K562 (cell line): ENCODE data around the gene GNG7. TPM values are rescaled to one million over a fixed set of nuclear protein-coding genes. Genes with fewer than 3 reads are reported as not detected.

Experiments
- E2F3 ChIP-seq: fragments of 250-450 bp; sonication (Bioruptor Pico); IDR thresholded peaks from 2 replicates; pipeline ENCODE4 v1.4.0; 2020; ENCODE audit warnings: mild to moderate bottlenecking
- ELF2 ChIP-seq: fragments of 250-450 bp; sonication (Bioruptor Pico); IDR thresholded peaks from 2 replicates; pipeline ENCODE4 v1.5.0; 2021; ENCODE audit warnings: mild to moderate bottlenecking
- FOS ChIP-seq: IDR thresholded peaks from 3 replicates; pipeline ENCODE4 v1.6.1; 2011; ENCODE audit not compliant: insufficient read length; ENCODE audit errors: extremely low read depth
- FOXM1 ChIP-seq, 2 experiments: fragments of 450-650 bp in 1 of 2; sonication (generic) in 1 of 2; formaldehyde crosslinking in 1 of 2; IDR thresholded peaks; 2 replicates each; pipeline versions ENCODE4 v1.6.1 to v1.9.0; 2017 to 2022; ENCODE audit warnings: low read depth in 2 of 2, mild to moderate bottlenecking in 2 of 2, missing genetic modification reagents in 1 of 2, moderate library complexity in 1 of 2
- POU5F1 ChIP-seq: fragments of 150-350 bp; IDR thresholded peaks from 2 replicates; pipeline ENCODE4 v1.6.1; 2014; ENCODE audit warnings: borderline replicate concordance, low read length, low read depth, mild to moderate bottlenecking; ENCODE audit not compliant: partially characterized antibody
- PPARD ChIP-seq: fragments of 250-450 bp; sonication (Bioruptor Pico); IDR thresholded peaks from 2 replicates; pipeline ENCODE4 v1.8.0; 2022; ENCODE audit warnings: inconsistent platforms, mild to moderate bottlenecking, moderate library complexity
- SREBF1 ChIP-seq: fragments of 150-350 bp; IDR thresholded peaks from 2 replicates; pipeline ENCODE4 v1.6.1; 2014; ENCODE audit warnings: antibody characterized with exemption, low read depth, low read length, borderline replicate concordance
- SREBF2 ChIP-seq: sonication (generic); formaldehyde crosslinking; IDR thresholded peaks from 2 replicates; pipeline ENCODE4 v1.4.0; 2020; ENCODE audit warnings: mild to moderate bottlenecking, missing genetic modification reagents
- TAF9B ChIP-seq: fragments of 450-650 bp; IDR thresholded peaks from 2 replicates; pipeline ENCODE4 v1.6.1; 2018; ENCODE audit warnings: mild to moderate bottlenecking; ENCODE audit not compliant: partially characterized antibody
- ZNF143 ChIP-seq: sonication (generic); formaldehyde crosslinking; IDR thresholded peaks from 2 replicates; pipeline ENCODE4 v1.9.0; 2022; ENCODE audit warnings: mild to moderate bottlenecking, missing genetic modification reagents
- ZNF232 ChIP-seq: sonication (generic); formaldehyde crosslinking; IDR thresholded peaks from 2 replicates; pipeline ENCODE4 v1.8.0; 2022; ENCODE audit warnings: mild to moderate bottlenecking, missing genetic modification reagents
- ZNF57 ChIP-seq: fragments of 450-650 bp; formaldehyde crosslinking; IDR thresholded peaks from 2 replicates; pipeline ENCODE4 v1.4.0; 2020; ENCODE audit warnings: mild to moderate bottlenecking, moderate library complexity
- polyA plus RNA-seq, 8 experiments: library from polyadenylated mRNA; depleted of rRNA in 4 of 8; stranded (reverse) in 5 of 8; unstranded in 3 of 8; fragments of >200 nt; fragmentation: Nextera tagmentation in 2 of 8; fragmentation: Illumina TruSeq in 1 of 8; extraction: Ambion mirVana in 2 of 8; extraction: Trizol in 1 of 8; gene quantifications; 2 replicates each; pipeline versions ENCODE4 v1.2.1 to v1.2.3, GENCODE V29; 2011 to 2014; ENCODE audit warnings: inconsistent platforms in 1 of 8, missing spikeins in 1 of 8
- total RNA-seq, 7 experiments: library from RNA; depleted of rRNA in 6 of 7; stranded (reverse); fragments of >200 nt in 6 of 7; fragmentation: Illumina TruSeq in 2 of 7; extraction: Trizol in 2 of 7; gene quantifications; 2 replicates each; pipeline versions ENCODE4 v1.2.1 to v1.2.3, GENCODE V29; 2011 to 2021; ENCODE audit warnings: low replicate concordance in 1 of 7
- TF ChIP-seq, protein P1 (sequence below): fragments of 250-450 bp; sonication (Bioruptor Pico); IDR thresholded peaks from 2 replicates; pipeline ENCODE4 v1.4.0; 2020; ENCODE audit warnings: mild to moderate bottlenecking, moderate library complexity
- TF ChIP-seq, protein P2 (sequence below): fragments of 450-650 bp; formaldehyde crosslinking; IDR thresholded peaks from 2 replicates; pipeline ENCODE4 v1.4.0; 2020; ENCODE audit warnings: mild to moderate bottlenecking, moderate library complexity
- TF ChIP-seq, protein P3 (sequence below): fragments of 250-450 bp; sonication (Bioruptor Pico); IDR thresholded peaks from 2 replicates; pipeline ENCODE4 v1.8.0; 2021; ENCODE audit warnings: moderate library complexity, mild to moderate bottlenecking, inconsistent platforms
- TF ChIP-seq, protein P4 (sequence below): fragments of 250-450 bp; sonication (Bioruptor Pico); IDR thresholded peaks from 2 replicates; pipeline ENCODE4 v1.8.0; 2021; ENCODE audit warnings: moderate library complexity, mild to moderate bottlenecking, inconsistent platforms
- TF ChIP-seq, protein P5 (sequence below), 2 experiments: fragments of 450-650 bp in 1 of 2; IDR thresholded peaks; 2 replicates each; pipeline ENCODE4 v1.6.1; 2011 to 2017; ENCODE audit warnings: low read depth in 2 of 2, antibody characterized with exemption in 1 of 2, borderline replicate concordance in 1 of 2, low read length in 1 of 2, mild to moderate bottlenecking in 1 of 2, mixed read lengths in 1 of 2; ENCODE audit not compliant: control insufficient read depth in 1 of 2
- TF ChIP-seq, protein P6 (sequence below): fragments of 250-450 bp; sonication (Bioruptor Pico); IDR thresholded peaks from 2 replicates; pipeline ENCODE4 v1.8.0; 2022; ENCODE audit warnings: moderate library complexity, mild to moderate bottlenecking, inconsistent platforms

The GNG7 gene
- total and polyA plus RNA-seq, 9 of the 15 experiments (the other 6 are each of a cell fraction or from before 2014, with no cell fraction given), result 0.01 to 0.20 (median 0.06) TPM; not detected in 1

DNA sequence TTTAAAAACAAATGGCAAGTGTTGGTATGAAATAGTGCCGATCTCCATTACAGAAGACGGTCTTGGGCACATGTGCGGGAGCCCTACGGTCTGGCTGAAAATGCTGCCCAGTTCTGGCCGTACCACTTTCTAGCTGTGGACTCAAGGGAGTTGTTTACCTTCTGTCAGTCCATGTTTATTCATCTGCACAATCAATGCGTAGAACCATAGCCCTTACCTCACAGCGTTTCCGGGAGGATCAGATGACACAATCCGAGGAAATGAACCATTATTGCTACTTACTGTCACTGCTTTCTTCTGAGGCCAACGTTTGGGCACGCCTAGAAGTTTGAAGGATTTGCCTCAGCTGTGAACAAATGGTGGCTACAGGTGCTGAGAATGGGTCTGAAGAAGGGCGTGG lies 195.4 kb downstream of the GNG7 start (continued):
- TF ChIP-seq, protein P1, sequence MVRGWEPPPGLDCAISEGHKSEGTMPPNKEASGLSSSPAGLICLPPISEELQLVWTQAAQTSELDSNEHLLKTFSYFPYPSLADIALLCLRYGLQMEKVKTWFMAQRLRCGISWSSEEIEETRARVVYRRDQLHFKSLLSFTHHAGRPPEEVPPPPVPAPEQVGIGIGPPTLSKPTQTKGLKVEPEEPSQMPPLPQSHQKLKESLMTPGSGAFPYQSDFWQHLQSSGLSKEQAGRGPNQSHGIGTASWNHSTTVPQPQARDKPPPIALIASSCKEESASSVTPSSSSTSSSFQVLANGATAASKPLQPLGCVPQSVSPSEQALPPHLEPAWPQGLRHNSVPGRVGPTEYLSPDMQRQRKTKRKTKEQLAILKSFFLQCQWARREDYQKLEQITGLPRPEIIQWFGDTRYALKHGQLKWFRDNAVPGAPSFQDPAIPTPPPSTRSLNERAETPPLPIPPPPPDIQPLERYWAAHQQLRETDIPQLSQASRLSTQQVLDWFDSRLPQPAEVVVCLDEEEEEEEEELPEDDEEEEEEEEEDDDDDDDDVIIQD (CRISPR knock-in tag), result no peak
- TF ChIP-seq ZNF57 (CRISPR knock-in tag) (no peak), SREBF1 (no peak), ZNF232 (CRISPR knock-in tag) (no peak), ZNF143 (CRISPR knock-in tag) (no peak), POU5F1 (no peak), E2F3 (no peak), PPARD (CRISPR knock-in tag) (no peak), FOXM1 (IDR thresholded peaks at IDR 0.05; ENCODE audit: low read depth) (no peak), FOXM1 (CRISPR knock-in tag; IDR thresholded peaks at IDR 0.05; ENCODE audit: low read depth) (no peak), FOS (no peak), ELF2 (peak; percentile 12; the same call in 1 of the 2 replicates), TAF9B (no peak), SREBF2 (CRISPR knock-in tag) (no peak)
- TF ChIP-seq, protein P2, sequence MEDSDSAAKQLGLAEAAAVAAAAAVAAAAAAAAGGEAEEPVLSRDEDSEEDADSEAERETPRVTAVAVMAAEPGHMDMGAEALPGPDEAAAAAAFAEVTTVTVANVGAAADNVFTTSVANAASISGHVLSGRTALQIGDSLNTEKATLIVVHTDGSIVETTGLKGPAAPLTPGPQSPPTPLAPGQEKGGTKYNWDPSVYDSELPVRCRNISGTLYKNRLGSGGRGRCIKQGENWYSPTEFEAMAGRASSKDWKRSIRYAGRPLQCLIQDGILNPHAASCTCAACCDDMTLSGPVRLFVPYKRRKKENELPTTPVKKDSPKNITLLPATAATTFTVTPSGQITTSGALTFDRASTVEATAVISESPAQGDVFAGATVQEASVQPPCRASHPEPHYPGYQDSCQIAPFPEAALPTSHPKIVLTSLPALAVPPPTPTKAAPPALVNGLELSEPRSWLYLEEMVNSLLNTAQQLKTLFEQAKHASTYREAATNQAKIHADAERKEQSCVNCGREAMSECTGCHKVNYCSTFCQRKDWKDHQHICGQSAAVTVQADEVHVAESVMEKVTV (CRISPR knock-in tag), result no peak
- TF ChIP-seq, protein P3, sequence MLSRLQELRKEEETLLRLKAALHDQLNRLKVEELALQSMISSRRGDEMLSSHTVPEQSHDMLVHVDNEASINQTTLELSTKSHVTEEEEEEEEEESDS (CRISPR knock-in tag), result no peak
- TF ChIP-seq, protein P4, sequence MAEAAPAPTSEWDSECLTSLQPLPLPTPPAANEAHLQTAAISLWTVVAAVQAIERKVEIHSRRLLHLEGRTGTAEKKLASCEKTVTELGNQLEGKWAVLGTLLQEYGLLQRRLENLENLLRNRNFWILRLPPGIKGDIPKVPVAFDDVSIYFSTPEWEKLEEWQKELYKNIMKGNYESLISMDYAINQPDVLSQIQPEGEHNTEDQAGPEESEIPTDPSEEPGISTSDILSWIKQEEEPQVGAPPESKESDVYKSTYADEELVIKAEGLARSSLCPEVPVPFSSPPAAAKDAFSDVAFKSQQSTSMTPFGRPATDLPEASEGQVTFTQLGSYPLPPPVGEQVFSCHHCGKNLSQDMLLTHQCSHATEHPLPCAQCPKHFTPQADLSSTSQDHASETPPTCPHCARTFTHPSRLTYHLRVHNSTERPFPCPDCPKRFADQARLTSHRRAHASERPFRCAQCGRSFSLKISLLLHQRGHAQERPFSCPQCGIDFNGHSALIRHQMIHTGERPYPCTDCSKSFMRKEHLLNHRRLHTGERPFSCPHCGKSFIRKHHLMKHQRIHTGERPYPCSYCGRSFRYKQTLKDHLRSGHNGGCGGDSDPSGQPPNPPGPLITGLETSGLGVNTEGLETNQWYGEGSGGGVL (CRISPR knock-in tag), result no peak
- TF ChIP-seq, protein P5, sequence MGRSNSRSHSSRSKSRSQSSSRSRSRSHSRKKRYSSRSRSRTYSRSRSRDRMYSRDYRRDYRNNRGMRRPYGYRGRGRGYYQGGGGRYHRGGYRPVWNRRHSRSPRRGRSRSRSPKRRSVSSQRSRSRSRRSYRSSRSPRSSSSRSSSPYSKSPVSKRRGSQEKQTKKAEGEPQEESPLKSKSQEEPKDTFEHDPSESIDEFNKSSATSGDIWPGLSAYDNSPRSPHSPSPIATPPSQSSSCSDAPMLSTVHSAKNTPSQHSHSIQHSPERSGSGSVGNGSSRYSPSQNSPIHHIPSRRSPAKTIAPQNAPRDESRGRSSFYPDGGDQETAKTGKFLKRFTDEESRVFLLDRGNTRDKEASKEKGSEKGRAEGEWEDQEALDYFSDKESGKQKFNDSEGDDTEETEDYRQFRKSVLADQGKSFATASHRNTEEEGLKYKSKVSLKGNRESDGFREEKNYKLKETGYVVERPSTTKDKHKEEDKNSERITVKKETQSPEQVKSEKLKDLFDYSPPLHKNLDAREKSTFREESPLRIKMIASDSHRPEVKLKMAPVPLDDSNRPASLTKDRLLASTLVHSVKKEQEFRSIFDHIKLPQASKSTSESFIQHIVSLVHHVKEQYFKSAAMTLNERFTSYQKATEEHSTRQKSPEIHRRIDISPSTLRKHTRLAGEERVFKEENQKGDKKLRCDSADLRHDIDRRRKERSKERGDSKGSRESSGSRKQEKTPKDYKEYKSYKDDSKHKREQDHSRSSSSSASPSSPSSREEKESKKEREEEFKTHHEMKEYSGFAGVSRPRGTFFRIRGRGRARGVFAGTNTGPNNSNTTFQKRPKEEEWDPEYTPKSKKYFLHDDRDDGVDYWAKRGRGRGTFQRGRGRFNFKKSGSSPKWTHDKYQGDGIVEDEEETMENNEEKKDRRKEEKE (IDR thresholded peaks at IDR 0.05; ENCODE audit: borderline replicate concordance in 1 of 2, control insufficient read depth in 1 of 2, low read depth in 2 of 2, low read length in 1 of 2), result no peak
- TF ChIP-seq, protein P6, sequence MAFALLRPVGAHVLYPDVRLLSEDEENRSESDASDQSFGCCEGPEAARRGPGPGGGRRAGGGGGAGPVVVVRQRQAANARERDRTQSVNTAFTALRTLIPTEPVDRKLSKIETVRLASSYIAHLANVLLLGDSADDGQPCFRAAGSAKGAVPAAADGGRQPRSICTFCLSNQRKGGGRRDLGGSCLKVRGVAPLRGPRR, result no peak
